Brain microvascular endothelial cell (primary cell): ENCODE results near the gene EIF1B.

Experiments used
- DNase-seq: peaks from one replicate; pipeline ENCODE4 v3.0.0-alpha.2; 2020
- H3K27ac ChIP-seq: fragments of 250-450 bp; sonication (Bioruptor Pico); 2 replicates; pipeline ENCODE4 v1.5.1; 2020; ENCODE audit warnings: mild to moderate bottlenecking, moderate library complexity
- H3K27me3 ChIP-seq: fragments of 250-450 bp; sonication (Bioruptor Pico); replicated peaks from 2 replicates; pipeline ENCODE4 v1.5.1; 2020; ENCODE audit warnings: mild to moderate bottlenecking
- H3K36me3 ChIP-seq: fragments of 250-450 bp; sonication (Bioruptor Pico); replicated peaks from 2 replicates; pipeline ENCODE4 v1.5.1; 2020; ENCODE audit warnings: mild to moderate bottlenecking
- H3K4me3 ChIP-seq: 2 replicates; pipeline ENCODE4 v1.5.1; 2011; ENCODE audit warnings: low read depth, mild to moderate bottlenecking, control low read depth, low read length, moderate library complexity
- CTCF ChIP-seq: IDR thresholded peaks from 2 replicates; pipeline ENCODE4 v1.5.1; 2011; ENCODE audit warnings: low read depth, mild to moderate bottlenecking, moderate library complexity, low read length, control low read depth, inconsistent platforms; ENCODE audit errors: missing control alignments
- in situ Hi-C: cut with HindIII; loops from 2 replicates; pipeline ENCODE4 v1.10.0; 2017; ENCODE audit warnings: low sequenced_read_pairs, low pct_ligation_motif_present

EIF1B gene

GRCh38 chr3:40355410-40355809 is 45.9 kb downstream of the EIF1B start:
- in situ Hi-C loops = no loop called here
- no peak for DNase-seq
- Histone ChIP-seq H3K27ac (no peak overlapping the region), H3K27me3 (no peaks in the 10 kb centered on the region), H3K4me3 (no peak overlapping the region), H3K36me3 (no peaks in the 10 kb centered on the region)
- no peak for TF ChIP-seq CTCF

GRCh38 chr3:40358454-40358853 is 48.9 kb downstream of the EIF1B start:
- H3K27me3 ChIP-seq = no peaks in the 10 kb centered on the region
- in situ Hi-C loops = no loop called here
- no peaks in the 10 kb centered on the region for H3K36me3 ChIP-seq
- no peak overlapping the region for H3K4me3 ChIP-seq
- TF ChIP-seq CTCF = no peak
- H3K27ac ChIP-seq = no peak overlapping the region
- DNase-seq = no peak
